8988T (cell line): ENCODE data around the gene SENP3.

Experiments used
- DNase-seq: peaks from one replicate; pipeline ENCODE4 v3.0.0; 2011

Gene SENP3

DNA sequence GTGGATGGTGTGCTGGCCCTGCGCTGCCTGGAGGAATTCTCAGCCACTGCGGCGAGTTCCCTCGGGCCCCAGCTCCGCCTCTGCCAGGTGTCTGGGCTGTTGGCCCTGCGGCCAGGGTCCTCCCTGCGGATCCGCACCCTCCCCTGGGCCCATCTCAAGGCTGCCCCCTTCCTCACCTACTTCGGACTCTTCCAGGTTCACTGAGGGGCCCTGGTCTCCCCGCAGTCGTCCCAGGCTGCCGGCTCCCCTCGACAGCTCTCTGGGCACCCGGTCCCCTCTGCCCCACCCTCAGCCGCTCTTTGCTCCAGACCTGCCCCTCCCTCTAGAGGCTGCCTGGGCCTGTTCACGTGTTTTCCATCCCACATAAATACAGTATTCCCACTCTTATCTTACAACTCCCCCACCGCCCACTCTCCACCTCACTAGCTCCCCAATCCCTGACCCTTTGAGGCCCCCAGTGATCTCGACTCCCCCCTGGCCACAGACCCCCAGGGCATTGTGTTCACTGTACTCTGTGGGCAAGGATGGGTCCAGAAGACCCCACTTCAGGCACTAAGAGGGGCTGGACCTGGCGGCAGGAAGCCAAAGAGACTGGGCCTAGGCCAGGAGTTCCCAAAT, 4.5 kb upstream of the SENP3 start:
- no peak for DNase-seq

DNA sequence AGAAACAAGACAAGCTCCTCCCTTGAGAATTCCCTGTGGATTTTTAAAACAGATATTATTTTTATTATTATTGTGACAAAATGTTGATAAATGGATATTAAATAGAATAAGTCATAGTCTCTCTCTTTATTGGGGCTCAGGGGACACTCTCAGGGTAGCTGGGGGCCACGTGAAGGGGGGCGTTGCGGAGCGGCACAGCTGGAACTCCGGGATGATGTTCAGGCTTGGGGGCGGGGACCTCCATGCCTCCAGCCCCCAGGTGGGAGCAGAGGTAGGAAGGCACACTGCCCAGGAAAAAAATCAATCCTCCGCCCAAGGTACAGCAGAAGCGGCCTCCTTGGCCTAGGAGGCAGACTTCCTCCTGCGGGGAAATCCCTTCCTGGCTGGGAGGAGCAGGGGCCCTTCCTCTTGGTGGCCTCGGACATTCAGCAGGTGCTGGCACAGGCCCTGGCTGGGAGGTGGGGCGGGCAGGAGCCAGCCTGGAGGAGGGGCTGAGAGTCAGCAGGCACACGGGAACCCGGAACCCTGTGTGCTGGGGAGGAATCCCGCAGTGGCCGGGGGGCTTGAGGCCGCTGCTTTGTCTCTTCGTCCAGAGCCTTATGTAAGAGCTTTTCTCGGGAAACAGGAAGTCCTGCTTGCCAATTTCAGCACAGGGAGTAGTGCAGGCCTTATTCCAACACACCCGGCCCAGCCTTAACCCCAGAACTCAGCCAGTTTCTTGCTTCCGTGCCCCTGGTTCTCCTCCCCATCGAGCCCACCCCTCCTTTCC, 3.8 kb upstream of the SENP3 start:
- no peak for DNase-seq

DNA sequence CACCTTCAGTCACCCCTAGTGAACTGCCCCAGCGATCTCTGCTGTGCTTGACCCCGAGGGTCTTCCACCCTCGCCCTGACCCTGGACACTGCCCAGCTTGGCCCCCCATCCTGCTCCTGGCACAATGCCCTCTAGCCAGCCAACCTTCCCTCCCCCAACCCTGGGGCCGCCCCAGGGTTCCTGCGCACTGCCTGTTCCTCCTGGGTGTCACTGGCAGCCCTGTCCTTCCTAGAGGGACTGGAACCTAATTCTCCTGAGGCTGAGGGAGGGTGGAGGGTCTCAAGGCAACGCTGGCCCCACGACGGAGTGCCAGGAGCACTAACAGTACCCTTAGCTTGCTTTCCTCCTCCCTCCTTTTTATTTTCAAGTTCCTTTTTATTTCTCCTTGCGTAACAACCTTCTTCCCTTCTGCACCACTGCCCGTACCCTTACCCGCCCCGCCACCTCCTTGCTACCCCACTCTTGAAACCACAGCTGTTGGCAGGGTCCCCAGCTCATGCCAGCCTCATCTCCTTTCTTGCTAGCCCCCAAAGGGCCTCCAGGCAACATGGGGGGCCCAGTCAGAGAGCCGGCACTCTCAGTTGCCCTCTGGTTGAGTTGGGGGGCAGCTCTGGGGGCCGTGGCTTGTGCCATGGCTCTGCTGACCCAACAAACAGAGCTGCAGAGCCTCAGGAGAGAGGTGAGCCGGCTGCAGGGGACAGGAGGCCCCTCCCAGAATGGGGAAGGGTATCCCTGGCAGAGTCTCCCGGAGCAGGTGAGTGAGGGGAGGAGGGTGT, 3.0 kb upstream of the SENP3 start, which contains the start of gene TNFSF13:
TSS of gene TNFSF13 (plus strand) at position 207 of the 776 bp plus-strand sequence. CDS start at position 497, 290 bp downstream.
- no peak for DNase-seq

DNA sequence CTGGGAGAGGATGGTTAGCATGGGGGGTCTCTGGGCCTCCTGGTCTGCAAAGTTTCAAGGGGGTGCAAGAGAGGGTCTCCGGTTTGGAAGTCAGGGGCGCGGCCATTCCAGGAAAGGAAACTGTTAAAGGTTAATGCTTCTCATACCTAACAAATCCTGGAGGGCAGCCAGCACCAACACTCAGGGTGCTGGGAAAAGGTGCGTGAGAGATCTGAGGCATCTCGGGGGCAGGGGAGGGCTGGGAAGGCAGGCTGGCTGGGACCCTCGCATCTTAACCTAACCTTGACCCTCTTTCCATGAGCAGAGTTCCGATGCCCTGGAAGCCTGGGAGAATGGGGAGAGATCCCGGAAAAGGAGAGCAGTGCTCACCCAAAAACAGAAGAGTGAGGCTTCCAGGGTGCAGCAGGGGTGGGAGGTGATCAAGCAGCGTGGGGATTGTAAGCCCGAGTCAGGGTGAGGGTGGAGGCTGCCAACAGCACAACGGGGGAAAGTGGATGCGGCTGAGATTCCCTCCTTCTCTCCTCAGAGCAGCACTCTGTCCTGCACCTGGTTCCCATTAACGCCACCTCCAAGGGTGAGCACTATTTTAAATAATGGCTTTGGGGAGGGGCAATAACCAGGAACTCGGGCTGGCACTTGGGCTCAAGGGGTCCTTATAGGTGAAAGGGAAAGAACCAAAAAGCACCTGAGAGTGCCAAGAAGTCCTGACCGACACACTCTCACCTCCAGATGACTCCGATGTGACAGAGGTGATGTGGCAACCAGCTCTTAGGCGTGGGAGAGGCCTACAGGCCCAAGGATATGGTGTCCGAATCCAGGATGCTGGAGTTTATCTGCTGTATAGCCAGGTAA, 2.2 kb upstream of the SENP3 start:
- no peak for DNase-seq

DNA sequence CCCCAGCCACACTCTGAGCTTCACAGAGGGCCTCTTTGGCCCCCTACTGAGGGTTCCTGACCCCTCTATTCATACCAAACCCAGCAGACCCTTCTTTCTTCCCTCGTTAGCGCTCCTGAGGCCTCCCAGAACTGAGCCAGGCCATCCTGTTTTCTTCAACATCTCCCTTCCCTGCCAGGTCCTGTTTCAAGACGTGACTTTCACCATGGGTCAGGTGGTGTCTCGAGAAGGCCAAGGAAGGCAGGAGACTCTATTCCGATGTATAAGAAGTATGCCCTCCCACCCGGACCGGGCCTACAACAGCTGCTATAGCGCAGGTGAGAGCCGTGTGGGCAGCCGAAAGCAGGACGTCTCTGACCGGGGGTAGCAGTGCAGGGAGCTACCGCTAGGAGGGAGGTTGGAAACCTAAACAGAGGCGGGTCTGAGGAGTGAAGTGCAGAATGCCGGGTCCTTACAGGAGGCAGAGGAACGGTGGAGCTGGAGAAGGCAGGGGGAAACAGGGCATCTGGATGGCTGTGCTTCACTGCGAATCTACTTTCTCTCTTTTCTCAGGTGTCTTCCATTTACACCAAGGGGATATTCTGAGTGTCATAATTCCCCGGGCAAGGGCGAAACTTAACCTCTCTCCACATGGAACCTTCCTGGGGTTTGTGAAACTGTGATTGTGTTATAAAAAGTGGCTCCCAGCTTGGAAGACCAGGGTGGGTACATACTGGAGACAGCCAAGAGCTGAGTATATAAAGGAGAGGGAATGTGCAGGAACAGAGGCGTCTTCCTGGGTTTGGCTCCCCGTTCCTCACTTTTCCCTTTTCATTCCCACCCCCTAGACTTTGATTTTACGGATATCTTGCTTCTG, 1.3 kb upstream of the SENP3 start:
- DNase-seq = peak; percentile 65

DNA sequence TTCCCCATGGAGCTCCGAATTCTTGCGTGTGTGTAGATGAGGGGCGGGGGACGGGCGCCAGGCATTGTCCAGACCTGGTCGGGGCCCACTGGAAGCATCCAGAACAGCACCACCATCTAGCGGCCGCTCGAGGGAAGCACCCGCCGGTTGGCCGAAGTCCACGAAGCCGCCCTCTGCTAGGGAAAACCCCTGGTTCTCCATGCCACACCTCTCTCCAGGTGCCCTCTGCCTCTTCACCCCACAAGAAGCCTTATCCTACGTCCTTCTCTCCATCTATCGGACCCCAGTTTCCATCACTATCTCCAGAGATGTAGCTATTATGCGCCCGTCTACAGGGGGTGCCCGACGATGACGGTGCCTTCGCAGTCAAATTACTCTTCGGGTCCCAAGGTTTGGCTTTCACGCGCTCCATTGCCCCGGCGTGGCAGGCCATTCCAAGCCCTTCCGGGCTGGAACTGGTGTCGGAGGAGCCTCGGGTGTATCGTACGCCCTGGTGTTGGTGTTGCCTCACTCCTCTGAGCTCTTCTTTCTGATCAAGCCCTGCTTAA, 617 bp upstream of the SENP3 start:
- DNase-seq = peak; percentile 73

DNA sequence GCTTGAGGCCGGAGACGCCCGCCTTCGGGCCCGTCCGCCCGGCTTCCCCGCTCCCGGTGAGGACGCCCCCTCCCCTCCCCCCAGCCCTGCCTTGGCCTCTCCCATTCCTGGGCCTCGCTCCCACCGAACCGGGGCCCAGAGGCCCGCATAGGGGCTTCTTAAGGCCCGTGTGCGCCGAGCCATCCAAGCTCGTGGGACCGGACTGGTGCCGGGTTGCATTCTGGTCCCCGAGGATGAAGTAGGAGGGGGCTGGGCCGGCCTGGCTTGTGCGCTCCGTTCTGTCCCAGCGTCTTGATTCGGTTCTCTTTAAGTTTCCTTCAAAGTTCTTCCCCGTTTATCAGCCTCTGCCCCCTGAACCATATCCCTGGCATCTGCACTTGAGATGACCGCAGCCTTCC, 488 bp downstream of the SENP3 start:
- no peak for DNase-seq

DNA sequence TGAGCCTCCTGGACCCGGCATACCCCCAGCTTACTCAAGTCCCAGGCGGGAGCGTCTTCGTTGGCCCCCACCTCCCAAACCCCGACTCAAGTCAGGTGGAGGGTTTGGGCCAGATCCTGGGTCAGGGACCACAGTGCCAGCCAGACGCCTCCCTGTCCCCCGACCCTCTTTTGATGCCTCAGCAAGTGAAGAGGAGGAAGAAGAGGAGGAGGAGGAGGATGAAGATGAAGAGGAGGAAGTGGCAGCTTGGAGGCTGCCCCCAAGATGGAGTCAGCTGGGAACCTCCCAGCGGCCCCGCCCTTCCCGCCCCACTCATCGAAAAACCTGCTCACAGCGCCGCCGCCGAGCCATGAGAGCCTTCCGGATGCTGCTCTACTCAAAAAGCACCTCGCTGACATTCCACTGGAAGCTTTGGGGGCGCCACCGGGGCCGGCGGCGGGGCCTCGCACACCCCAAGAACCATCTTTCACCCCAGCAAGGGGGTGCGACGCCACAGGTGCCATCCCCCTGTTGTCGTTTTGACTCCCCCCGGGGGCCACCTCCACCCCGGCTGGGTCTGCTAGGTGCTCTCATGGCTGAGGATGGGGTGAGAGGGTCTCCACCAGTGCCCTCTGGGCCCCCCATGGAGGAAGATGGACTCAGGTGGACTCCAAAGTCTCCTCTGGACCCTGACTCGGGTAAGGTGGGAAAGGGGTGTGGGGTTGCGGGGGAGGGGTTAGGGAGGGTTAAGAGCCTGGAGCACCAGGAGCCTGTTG, 1.6 kb downstream of the SENP3 start:
- DNase-seq = no peak

DNA sequence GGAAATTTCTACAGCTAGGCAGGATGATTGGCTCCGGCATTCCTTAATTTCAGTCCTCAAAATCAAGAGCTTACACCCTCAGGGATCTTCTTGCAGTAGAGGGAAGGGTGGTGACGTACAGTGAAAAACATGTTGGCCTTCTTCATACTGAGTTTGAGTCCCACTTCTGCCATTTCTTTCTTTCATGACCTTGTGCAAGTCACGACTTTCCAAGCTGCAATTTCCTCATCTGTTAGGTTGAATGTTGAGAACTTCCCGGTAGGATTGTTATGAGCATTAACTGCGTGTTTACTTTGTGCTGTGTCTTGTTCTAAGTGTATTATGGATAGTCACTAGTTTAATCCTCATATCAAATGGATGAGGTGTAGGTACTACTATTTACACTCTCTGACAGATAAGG, 7.9 kb downstream of the SENP3 start:
- no peak for DNase-seq

DNA sequence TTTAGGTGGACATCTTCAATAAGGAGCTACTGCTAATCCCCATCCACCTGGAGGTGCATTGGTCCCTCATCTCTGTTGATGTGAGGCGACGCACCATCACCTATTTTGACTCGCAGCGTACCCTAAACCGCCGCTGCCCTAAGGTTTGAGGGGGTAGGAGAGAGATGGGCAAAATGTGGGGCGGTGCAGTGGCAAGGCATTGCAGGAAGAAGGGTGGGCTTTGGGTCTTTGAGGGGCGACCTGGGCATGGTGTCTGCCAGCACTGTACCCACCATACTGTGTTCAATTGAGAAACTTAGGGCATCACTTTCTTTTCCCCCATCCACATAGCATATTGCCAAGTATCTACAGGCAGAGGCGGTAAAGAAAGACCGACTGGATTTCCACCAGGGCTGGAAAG, 8.6 kb downstream of the SENP3 start:
- DNase-seq = no peak

DNA sequence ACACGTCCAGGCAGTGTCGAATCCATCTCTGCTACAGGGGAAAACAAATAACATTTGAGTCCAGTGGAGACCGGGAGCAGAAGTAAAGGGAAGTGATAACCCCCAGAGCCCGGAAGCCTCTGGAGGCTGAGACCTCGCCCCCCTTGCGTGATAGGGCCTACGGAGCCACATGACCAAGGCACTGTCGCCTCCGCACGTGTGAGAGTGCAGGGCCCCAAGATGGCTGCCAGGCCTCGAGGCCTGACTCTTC, 10.5 kb downstream of the SENP3 start:
- no peak for DNase-seq

DNA sequence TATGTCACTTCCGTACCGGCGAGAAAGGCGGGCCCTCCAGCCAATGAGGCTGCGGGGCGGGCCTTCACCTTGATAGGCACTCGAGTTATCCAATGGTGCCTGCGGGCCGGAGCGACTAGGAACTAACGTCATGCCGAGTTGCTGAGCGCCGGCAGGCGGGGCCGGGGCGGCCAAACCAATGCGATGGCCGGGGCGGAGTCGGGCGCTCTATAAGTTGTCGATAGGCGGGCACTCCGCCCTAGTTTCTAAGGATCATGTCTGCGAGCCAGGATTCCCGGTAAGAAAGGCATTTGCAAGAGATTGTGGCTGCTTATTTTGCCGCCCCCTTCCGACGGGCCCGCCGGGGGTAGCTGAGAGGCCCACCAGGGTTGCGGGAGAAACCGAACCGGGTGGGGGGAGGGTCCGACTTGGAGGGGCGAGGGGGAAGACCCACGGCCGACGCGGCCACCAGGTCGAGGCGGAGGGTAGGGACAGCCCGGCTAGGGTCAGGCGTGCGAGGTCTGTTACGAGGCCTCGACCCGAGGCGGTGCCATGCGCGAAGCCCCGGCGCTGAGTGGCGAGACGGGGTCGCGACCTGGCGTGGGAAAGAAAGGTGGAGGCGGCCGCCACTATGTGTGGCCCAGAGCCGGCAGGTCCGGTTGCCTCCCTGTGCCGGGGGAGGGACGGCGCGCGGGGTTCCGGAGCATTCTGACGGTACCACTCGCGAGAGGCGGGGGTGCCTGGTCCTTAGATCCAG, 11.0 kb downstream of the SENP3 start:
- DNase-seq = peak; percentile 91

DNA sequence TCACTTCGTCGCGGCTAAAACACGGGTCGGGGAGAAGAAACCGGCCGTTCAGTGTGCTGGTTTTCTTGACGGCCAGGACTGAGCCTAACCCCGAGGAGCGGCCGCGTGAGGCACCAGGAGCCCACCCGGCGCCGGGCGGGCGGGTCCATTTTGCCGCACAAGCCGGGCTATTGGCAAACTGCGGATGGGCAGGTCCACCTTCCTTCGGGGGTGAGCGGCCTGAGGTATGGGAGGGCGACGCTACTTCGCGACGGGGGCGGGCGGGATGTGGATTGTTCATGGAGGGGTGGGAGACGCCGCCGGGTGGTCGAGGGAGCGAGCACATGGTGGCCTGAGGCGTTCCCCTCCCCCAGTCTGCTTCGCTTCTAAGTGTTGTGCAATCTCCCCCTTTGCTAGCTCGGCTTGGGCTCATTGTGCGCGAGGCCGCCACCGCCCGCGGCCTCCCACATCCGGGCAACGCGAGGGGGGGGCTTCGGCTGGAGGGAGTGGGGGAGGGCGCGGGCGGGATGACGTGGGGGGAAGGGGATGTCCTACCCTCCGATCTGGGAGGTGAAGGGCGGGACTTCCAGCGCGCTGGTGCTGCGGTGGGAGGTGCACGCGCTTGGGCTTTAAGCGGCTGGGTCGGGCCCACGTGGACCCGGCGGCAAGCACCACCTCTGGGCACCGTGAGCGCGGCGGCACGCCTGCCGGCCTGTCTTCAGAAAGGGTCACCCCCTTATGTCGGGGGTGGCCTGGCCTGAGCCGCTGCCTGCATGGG, 11.8 kb downstream of the SENP3 start:
- DNase-seq = peak; percentile 77

DNA sequence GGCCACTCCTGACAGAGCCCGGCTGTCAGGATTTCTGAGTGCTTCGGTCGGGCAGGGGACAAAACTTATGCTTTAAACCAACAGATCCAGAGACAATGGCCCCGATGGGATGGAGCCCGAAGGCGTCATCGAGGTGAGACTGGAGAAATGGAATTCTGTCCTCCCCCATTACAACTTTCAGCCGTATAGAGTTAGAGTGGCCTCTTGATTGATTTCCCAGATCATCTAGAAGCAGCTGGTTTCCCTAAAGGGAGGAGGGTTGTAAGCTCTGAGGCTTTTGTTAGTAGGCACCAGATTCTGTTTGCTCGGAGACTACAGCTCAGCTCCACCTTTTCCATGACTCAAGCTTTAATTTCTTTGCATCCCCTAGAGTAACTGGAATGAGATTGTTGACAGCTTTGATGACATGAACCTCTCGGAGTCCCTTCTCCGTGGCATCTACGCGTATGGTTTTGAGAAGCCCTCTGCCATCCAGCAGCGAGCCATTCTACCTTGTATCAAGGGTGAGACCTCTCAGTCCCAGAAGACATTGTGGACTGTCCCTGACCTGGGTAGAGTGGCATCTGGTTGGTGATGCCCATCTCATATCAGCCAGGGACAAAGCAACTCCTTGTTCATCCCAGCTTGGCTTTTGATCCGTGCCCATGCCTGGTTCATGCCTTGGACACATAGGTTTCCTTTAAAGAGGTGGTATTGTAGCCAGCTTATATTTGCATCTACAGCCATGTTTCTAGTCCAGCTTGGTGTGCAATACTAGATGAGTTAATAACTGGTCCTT, 12.6 kb downstream of the SENP3 start:
- DNase-seq = no peak

DNA sequence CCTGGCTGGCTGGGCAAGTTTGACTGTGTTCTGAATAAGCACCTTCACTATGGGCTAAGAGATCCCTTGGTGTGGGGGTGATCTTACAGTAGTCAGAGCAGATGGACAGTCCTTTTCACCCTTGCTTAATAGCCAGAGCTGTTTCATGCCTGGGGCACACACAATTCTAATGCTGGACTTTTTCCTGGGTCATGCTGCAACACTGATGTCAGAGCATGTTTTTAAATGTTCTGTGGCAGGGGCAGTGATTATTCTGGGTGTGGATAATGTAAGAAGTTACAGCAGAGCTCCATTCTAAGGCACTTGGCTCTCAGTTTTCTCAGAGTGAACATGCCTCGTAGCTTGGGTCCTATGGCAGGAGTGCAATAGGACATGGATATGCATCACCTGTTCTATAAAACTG, 13.8 kb downstream of the SENP3 start:
- no peak for DNase-seq

DNA sequence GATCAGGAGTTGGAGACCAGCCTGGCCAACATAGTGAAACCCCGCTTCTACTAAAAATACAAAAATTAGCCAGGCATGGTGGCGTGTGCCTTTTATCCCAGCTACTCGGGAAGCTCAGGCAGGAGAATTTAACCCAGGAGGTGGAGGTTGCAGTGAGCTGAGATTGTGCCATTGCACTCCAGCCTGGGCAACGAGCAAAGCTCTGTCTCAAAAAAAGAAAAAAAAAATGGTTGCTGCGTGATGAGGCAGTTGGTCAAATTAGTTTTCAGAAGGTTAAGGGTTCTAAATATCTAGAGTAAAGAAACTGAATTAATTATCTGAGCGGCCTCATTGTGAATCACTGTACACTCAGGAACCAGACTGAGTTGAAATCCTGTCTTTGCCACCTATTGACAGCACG, 14.2 kb downstream of the SENP3 start:
- DNase-seq = no peak

DNA sequence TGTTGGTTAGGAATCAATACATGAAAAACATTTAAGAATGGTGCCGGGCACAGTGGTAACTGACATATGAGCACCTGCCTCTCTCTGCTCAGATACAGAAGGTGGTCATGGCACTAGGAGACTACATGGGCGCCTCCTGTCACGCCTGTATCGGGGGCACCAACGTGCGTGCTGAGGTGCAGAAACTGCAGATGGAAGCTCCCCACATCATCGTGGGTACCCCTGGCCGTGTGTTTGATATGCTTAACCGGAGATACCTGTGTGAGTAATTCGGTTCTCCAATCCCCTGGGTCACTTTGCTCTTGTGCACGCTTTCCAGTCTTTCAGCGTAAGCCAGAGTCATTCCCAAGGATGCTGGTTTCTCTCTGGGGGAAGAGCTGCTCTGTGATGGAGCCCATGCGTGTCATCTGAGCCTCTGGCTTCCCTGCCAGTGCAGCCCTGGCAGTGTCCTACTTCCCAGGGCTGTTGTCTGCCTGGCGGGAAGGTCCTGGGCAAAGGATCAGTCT, 14.8 kb downstream of the SENP3 start:
- DNase-seq = no peak

DNA sequence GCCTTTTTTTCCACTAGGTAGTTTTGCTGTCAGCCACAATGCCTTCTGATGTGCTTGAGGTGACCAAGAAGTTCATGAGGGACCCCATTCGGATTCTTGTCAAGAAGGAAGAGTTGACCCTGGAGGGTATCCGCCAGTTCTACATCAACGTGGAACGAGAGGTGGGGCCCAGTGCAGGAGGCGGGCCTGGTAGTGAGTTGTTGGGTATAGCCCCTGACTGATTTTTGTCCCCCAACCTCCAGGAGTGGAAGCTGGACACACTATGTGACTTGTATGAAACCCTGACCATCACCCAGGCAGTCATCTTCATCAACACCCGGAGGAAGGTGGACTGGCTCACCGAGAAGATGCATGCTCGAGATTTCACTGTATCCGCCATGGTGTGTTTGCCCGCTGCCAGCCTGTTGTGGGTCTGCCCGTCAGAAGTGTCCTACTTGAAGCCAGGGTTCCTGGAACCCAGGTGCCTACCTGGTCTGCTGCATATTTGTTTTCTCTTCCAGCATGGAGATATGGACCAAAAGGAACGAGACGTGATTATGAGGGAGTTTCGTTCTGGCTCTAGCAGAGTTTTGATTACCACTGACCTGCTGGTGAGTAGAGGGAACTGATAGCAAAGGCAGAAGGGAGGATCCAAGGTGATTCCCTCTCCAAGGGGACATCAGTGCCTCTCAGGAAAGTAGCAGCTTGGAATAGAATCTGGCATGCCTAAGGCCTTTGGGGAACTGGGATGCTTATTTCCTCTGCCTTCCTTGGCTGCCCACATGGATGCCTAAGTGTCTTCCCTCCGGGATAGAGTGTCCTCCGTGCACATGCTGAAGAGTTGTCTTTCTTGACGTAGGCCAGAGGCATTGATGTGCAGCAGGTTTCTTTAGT, 15.8 kb downstream of the SENP3 start:
- no peak for DNase-seq
